ENCODE results near the gene DST. TPM values are rescaled to one million over a fixed set of nuclear protein-coding genes. Genes with fewer than 3 reads are reported as not detected.
A peak's percentile ranks its signal among the peaks of the same experiment; 100 is the strongest.

The DST gene
- total RNA-seq, 2 experiments from 2014 or later = 0.54 to 1.3 TPM

- peak; percentile 71 for ATAC-seq (ENCODE audit: low read depth)
- Mint-ChIP-seq H3K27ac (no peak overlapping the region), H3K4me3 (no peak overlapping the region), H3K9me3 (no peaks in the 10 kb centered on the region), H3K27me3 (peaks cover 11% of the 10 kb centered on the region), H3K36me3 (no peaks in the 10 kb centered on the region), H3K4me1 (peaks cover 13% of the 10 kb centered on the region)
- POLR2A ChIA-PET = no interaction called here
- DNase-seq = no peak
These were observed 47.1 kb downstream of the DST start for GRCh38 chr6:56595490-56596122.

- peaks cover 14% of the 10 kb centered on the region for H3K27me3 Mint-ChIP-seq
- H3K36me3 Mint-ChIP-seq = no peaks in the 10 kb centered on the region
- POLR2A ChIA-PET = no interaction called here
- no peaks in the 10 kb centered on the region for H3K9me3 Mint-ChIP-seq
- DNase-seq = no peak
- H3K4me3 Mint-ChIP-seq = no peak overlapping the region
- H3K27ac Mint-ChIP-seq = no peak overlapping the region
- ATAC-seq (ENCODE audit: low read depth) = no peak
- H3K4me1 Mint-ChIP-seq = peaks cover 13% of the 10 kb centered on the region
These were observed 48.0 kb downstream of the DST start for GRCh38 chr6:56594699-56595098.

GRCh38 chr6:56593801-56594318 lies 48.8 kb downstream of the DST start:
- Mint-ChIP-seq H3K36me3 (no peaks in the 10 kb centered on the region), H3K4me3 (peak overlapping the region; percentile 42), H3K27ac (no peak overlapping the region), H3K9me3 (no peaks in the 10 kb centered on the region), H3K27me3 (peaks cover 11% of the 10 kb centered on the region), H3K4me1 (peaks cover 13% of the 10 kb centered on the region)
- DNase-seq (no peak), ATAC-seq (ENCODE audit: low read depth) (no peak)
- POLR2A ChIA-PET = no interaction called here

- POLR2A ChIA-PET = interaction anchor here (0.6 kb wide), 1 partner anchor 15 kb away, joined by 5 read pairs; no protein-coding TSS in a partner anchor
- no peaks in the 10 kb centered on the region for H3K9me3 Mint-ChIP-seq
- H3K36me3 Mint-ChIP-seq = no peaks in the 10 kb centered on the region
- no peaks in the 10 kb centered on the region for H3K4me1 Mint-ChIP-seq
- ATAC-seq (ENCODE audit: low read depth) = no peak
- no peaks in the 10 kb centered on the region for H3K27me3 Mint-ChIP-seq
- H3K4me3 Mint-ChIP-seq = no peak overlapping the region
- H3K27ac Mint-ChIP-seq = no peak overlapping the region
- DNase-seq = no peak
These were observed 60.5 kb downstream of the DST start for GRCh38 chr6:56582236-56582635.

- Mint-ChIP-seq H3K36me3 (no peaks in the 10 kb centered on the region), H3K4me3 (no peak overlapping the region), H3K27ac (no peak overlapping the region), H3K4me1 (no peaks in the 10 kb centered on the region), H3K27me3 (no peaks in the 10 kb centered on the region), H3K9me3 (no peaks in the 10 kb centered on the region)
- no peak for ATAC-seq (ENCODE audit: low read depth)
- POLR2A ChIA-PET = interaction anchor here (0.6 kb wide), 1 partner anchor 14 kb away, joined by 5 read pairs; no protein-coding TSS in a partner anchor
- DNase-seq = no peak
These were observed 61.3 kb downstream of the DST start for GRCh38 chr6:56581296-56581925.

GRCh38 chr6:56580271-56580670 lies 62.4 kb downstream of the DST start:
- POLR2A ChIA-PET = no interaction called here
- H3K27ac Mint-ChIP-seq = no peak overlapping the region
- H3K4me1 Mint-ChIP-seq = no peaks in the 10 kb centered on the region
- no peaks in the 10 kb centered on the region for H3K36me3 Mint-ChIP-seq
- ATAC-seq (ENCODE audit: low read depth) = no peak
- H3K9me3 Mint-ChIP-seq = no peaks in the 10 kb centered on the region
- H3K4me3 Mint-ChIP-seq = no peak overlapping the region
- H3K27me3 Mint-ChIP-seq = no peaks in the 10 kb centered on the region
- no peak for DNase-seq

- H3K4me3 Mint-ChIP-seq = no peak overlapping the region
- H3K9me3 Mint-ChIP-seq = no peaks in the 10 kb centered on the region
- H3K27me3 Mint-ChIP-seq = no peaks in the 10 kb centered on the region
- ATAC-seq (ENCODE audit: low read depth) = no peak
- POLR2A ChIA-PET = no interaction called here
- no peaks in the 10 kb centered on the region for H3K36me3 Mint-ChIP-seq
- H3K4me1 Mint-ChIP-seq = no peaks in the 10 kb centered on the region
- no peak overlapping the region for H3K27ac Mint-ChIP-seq
- DNase-seq = no peak
These were observed 63.4 kb downstream of the DST start for GRCh38 chr6:56579155-56579851.

DNA sequence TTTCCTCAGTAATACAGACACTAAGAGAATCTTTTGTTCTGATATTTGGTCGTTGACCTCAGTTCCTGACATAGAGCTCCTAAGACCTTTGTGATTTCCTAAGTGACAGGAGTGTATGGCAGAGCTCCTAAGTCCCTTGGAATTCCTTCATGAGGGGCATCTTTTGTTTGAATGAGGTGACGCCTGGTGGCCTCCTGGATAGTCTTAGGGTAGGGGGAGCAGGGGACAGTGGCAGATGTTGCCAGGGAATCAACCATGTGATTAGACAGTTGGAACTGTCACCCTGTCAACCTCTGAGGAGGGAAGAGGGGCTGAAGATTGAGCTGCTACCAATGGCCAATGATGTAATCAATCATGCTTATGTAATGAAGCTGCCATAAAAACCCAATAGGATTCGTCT lies 67.0 kb downstream of the DST start:
- H3K4me3 Mint-ChIP-seq = no peak overlapping the region

GRCh38 chr6:56574292-56574691 lies 68.4 kb downstream of the DST start:
- Mint-ChIP-seq H3K4me1 (no peaks in the 10 kb centered on the region), H3K36me3 (no peaks in the 10 kb centered on the region), H3K9me3 (no peaks in the 10 kb centered on the region), H3K4me3 (no peak overlapping the region), H3K27me3 (peaks cover 6% of the 10 kb centered on the region), H3K27ac (no peak overlapping the region)
- DNase-seq (no peak), ATAC-seq (ENCODE audit: low read depth) (no peak)
- POLR2A ChIA-PET = no interaction called here

More for the DNA sequence above, 67.0 kb downstream of the DST start:
- H3K4me1 Mint-ChIP-seq = no peaks in the 10 kb centered on the region
- peaks cover 4% of the 10 kb centered on the region for H3K27me3 Mint-ChIP-seq
- no peak for ATAC-seq (ENCODE audit: low read depth)
- POLR2A ChIA-PET = no interaction called here
- H3K36me3 Mint-ChIP-seq = no peaks in the 10 kb centered on the region
- H3K9me3 Mint-ChIP-seq = no peaks in the 10 kb centered on the region
- DNase-seq = no peak
- H3K27ac Mint-ChIP-seq = no peak overlapping the region

DNA sequence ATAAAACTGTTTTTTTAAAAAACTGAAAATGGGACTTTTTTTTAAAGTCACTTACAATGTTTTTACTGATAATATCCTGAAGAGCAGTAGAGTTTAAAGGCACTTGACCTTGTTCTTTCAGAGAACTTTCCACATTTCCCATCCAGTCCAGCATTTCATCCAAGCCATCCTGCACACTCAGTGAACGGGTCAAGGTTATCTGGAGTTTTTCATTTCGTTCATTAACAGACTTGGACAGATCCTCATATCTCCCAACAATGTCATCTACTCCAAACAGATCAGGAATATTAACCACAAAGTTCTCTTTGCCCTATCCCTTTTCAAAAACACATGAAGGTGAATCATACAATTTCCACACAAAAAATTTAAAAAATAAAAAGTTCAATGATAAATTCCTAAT lies 69.1 kb downstream of the DST start:
- Mint-ChIP-seq H3K4me3 (no peak overlapping the region), H3K27me3 (peaks cover 6% of the 10 kb centered on the region)

GRCh38 chr6:56572788-56573471 lies 69.8 kb downstream of the DST start:
- POLR2A ChIA-PET = no interaction called here
- no peak for ATAC-seq (ENCODE audit: low read depth)
- Mint-ChIP-seq H3K4me1 (no peaks in the 10 kb centered on the region), H3K4me3 (no peak overlapping the region), H3K27ac (no peak overlapping the region), H3K9me3 (no peaks in the 10 kb centered on the region), H3K27me3 (peaks cover 6% of the 10 kb centered on the region), H3K36me3 (no peaks in the 10 kb centered on the region)
- DNase-seq = no peak

More for the DNA sequence above, 69.1 kb downstream of the DST start:
- POLR2A ChIA-PET = no interaction called here
- no peak for DNase-seq
- no peak for ATAC-seq (ENCODE audit: low read depth)
- Mint-ChIP-seq H3K9me3 (no peaks in the 10 kb centered on the region), H3K27ac (no peak overlapping the region), H3K4me1 (no peaks in the 10 kb centered on the region), H3K36me3 (no peaks in the 10 kb centered on the region)

- no peak overlapping the region for H3K27ac Mint-ChIP-seq
- DNase-seq (no peak), ATAC-seq (ENCODE audit: low read depth) (no peak)
- no peaks in the 10 kb centered on the region for H3K36me3 Mint-ChIP-seq
- no peak overlapping the region for H3K4me3 Mint-ChIP-seq
- POLR2A ChIA-PET = no interaction called here
- H3K9me3 Mint-ChIP-seq = no peaks in the 10 kb centered on the region
- H3K27me3 Mint-ChIP-seq = peaks cover 6% of the 10 kb centered on the region
- no peaks in the 10 kb centered on the region for H3K4me1 Mint-ChIP-seq
These were observed 71.1 kb downstream of the DST start for GRCh38 chr6:56571605-56572004.

Measured in activated naive CD8-positive, alpha-beta T cell treated with anti-CD3 and anti-CD28 coated beads, Interleukin-2, amount 10 ng/mL, durations not matched to agents 7 days and 5 days (primary cell).